SU-DHL-6 (cell line): ENCODE data around the gene RRM2.

Source experiments
- H2AFZ ChIP-seq: fragments of 200-600 bp; sonication (generic); 2 replicates; pipeline ENCODE4 v1.6.1; 2014; ENCODE audit warnings: low read depth, mild to moderate bottlenecking, moderate library complexity, mixed read lengths, antibody characterized with exemption, low read length; ENCODE audit not compliant: severe bottlenecking
- H3F3A ChIP-seq: fragments of 200-600 bp; shearing (Covaris generic); 2 replicates; pipeline ENCODE4 v1.6.0; 2016; ENCODE audit warnings: antibody characterized with exemption, mild to moderate bottlenecking; ENCODE audit not compliant: insufficient read depth
- H3K27ac ChIP-seq: fragments of 200-600 bp; sonication (generic); 2 replicates; pipeline ENCODE4 v1.5.1; 2016; ENCODE audit warnings: low read depth, mild to moderate bottlenecking, low read length, moderate library complexity, mixed read lengths
- H3K27me3 ChIP-seq: fragments of 200-600 bp; sonication (generic), shearing (Covaris generic); 2 replicates; pipeline ENCODE4 v1.6.0; 2014; ENCODE audit warnings: mild to moderate bottlenecking, low read length
- H3K36me3 ChIP-seq: fragments of 200-600 bp; sonication (generic); 2 replicates; pipeline ENCODE4 v1.6.1; 2014; ENCODE audit warnings: mild to moderate bottlenecking, low read length, mixed read lengths
- H3K4me2 ChIP-seq: fragments of 300-600, 200-600 bp; shearing (Covaris generic), sonication (generic); 2 replicates; pipeline ENCODE4 v1.6.0; 2014; ENCODE audit warnings: low read length, low read depth, mild to moderate bottlenecking; ENCODE audit not compliant: poor library complexity, severe bottlenecking
- H3K4me3 ChIP-seq: fragments of 200-600 bp; sonication (generic); 2 replicates; pipeline ENCODE4 v1.5.1; 2014; ENCODE audit warnings: antibody characterized with exemption, low read length, mild to moderate bottlenecking, mixed read lengths; ENCODE audit not compliant: insufficient read depth, poor library complexity, severe bottlenecking
- H3K79me2 ChIP-seq: fragments of 200-600 bp; sonication (generic); 2 replicates; pipeline ENCODE4 v1.6.1; 2014; ENCODE audit warnings: mild to moderate bottlenecking, low read length, moderate library complexity; ENCODE audit not compliant: insufficient read depth
- H3K9ac ChIP-seq: fragments of 200-600 bp; sonication (generic); 2 replicates; pipeline ENCODE4 v1.7.0; 2014; ENCODE audit warnings: mild to moderate bottlenecking, low read length
- H3K9me2 ChIP-seq: fragments of 200-600 bp; sonication (generic); replicated peaks from 2 replicates; pipeline ENCODE4 v1.6.1; 2014; ENCODE audit warnings: low read length; ENCODE audit not compliant: insufficient read depth
- H3K9me3 ChIP-seq: fragments of 200-600 bp; sonication (generic); 2 replicates; pipeline ENCODE4 v1.6.1; 2014; ENCODE audit warnings: low read length, mixed read lengths; ENCODE audit not compliant: insufficient read depth
- H4K20me1 ChIP-seq: fragments of 200-600 bp; sonication (generic); 2 replicates; pipeline ENCODE4 v1.6.1; 2014; ENCODE audit warnings: low read depth, mild to moderate bottlenecking, antibody characterized with exemption, low read length, moderate library complexity, mixed read lengths
- CTCF ChIP-seq: fragments of 200-600 bp; sonication (generic); IDR thresholded peaks from one replicate; pipeline ENCODE4 v1.5.1; 2017; ENCODE audit warnings: antibody characterized with exemption, mild to moderate bottlenecking, low read length, moderate library complexity; ENCODE audit not compliant: insufficient read depth, poor library complexity, severe bottlenecking
- EZH2phosphoT487 ChIP-seq: fragments of 200-600 bp; sonication (generic), shearing (Covaris generic); conservative IDR thresholded peaks from 2 replicates; pipeline ENCODE4 v1.6.1; 2018; ENCODE audit warnings: mild to moderate bottlenecking, antibody characterized with exemption, low read length, moderate library complexity, mixed read lengths

The RRM2 gene

GRCh38 chr2:10125842-10126631, 3.5 kb downstream of the RRM2 start:
- Histone ChIP-seq H3K27me3 (no peaks in the 10 kb centered on the region), H3K4me3 (no peak overlapping the region), H3K36me3 (peaks cover 69% of the 10 kb centered on the region), H3K9ac (peak overlapping the region; percentile 87; the same call in 1 of the 2 replicates), H4K20me1 (peaks cover 47% of the 10 kb centered on the region), H3F3A (peaks cover 84% of the 10 kb centered on the region), H3K27ac (peak overlapping the region; percentile 3; the same call in 1 of the 2 replicates), H3K9me3 (no peaks in the 10 kb centered on the region), H3K9me2 (no peaks in the 10 kb centered on the region), H3K4me2 (peak overlapping the region; percentile 92), H3K79me2 (peaks cover 75% of the 10 kb centered on the region), H2AFZ (no peak overlapping the region)
- TF ChIP-seq EZH2phosphoT487 (no peak), CTCF (no peak)

- peaks cover 84% of the 10 kb centered on the region for H3F3A ChIP-seq
- H3K4me3 ChIP-seq: no peak overlapping the region
- H3K27ac ChIP-seq: no peak overlapping the region
- H3K9me3 ChIP-seq: no peaks in the 10 kb centered on the region
- peak overlapping the region; percentile 92 for H3K4me2 ChIP-seq
- TF ChIP-seq EZH2phosphoT487: no peak
- no peak for TF ChIP-seq CTCF
- H3K9ac ChIP-seq: no peak overlapping the region
- peaks cover 71% of the 10 kb centered on the region for H3K36me3 ChIP-seq
- H2AFZ ChIP-seq: no peak overlapping the region
- no peaks in the 10 kb centered on the region for H3K27me3 ChIP-seq
- H4K20me1 ChIP-seq: peaks cover 47% of the 10 kb centered on the region
- H3K9me2 ChIP-seq: no peaks in the 10 kb centered on the region
- H3K79me2 ChIP-seq: peaks cover 70% of the 10 kb centered on the region
These were observed 4.1 kb downstream of the RRM2 start for GRCh38 chr2:10126632-10127026.

DNA sequence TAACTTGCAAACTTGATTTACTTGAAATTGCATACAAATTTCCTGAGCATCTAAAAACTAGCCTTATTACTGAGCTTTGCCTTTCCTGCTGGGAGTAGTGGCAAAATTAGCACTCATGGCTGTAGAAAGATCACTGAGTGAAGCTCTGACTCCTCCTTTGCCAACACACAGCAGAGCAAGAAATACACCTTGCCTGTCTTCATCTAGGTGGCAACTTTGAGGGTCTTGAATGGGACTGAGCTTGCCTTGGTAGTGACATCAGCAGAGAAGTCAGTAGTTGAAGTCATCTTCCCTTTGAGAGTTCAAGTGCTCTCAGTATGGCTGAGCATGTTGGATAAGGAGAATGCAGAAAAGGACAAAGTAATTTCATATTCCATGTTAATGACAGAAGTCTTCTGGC, 5.9 kb downstream of the RRM2 start:
- Histone ChIP-seq H3K27ac (no peak overlapping the region), H3K9me3 (no peaks in the 10 kb centered on the region), H3K27me3 (no peaks in the 10 kb centered on the region), H4K20me1 (peaks cover 47% of the 10 kb centered on the region), H2AFZ (no peak overlapping the region), H3F3A (peaks cover 100% of the 10 kb centered on the region), H3K9me2 (no peaks in the 10 kb centered on the region), H3K4me3 (no peak overlapping the region), H3K79me2 (peaks cover 61% of the 10 kb centered on the region), H3K9ac (no peak overlapping the region), H3K4me2 (peak overlapping the region; percentile 35), H3K36me3 (peaks cover 69% of the 10 kb centered on the region)
- no peak for TF ChIP-seq CTCF
- no peak for TF ChIP-seq EZH2phosphoT487
